NCI-H510A (cell line): ENCODE results near the gene ZNF689.
"Not testable (repeated sequence)": the region's sequence is repeated elsewhere in the genome, so short reads cannot be mapped to it uniquely, and the experiment has no call there.

Source experiments
- DNase-seq: peaks from one replicate; lab custom pipeline; 2025; lab: John Stamatoyannopoulos, UW

The ZNF689 gene

DNA sequence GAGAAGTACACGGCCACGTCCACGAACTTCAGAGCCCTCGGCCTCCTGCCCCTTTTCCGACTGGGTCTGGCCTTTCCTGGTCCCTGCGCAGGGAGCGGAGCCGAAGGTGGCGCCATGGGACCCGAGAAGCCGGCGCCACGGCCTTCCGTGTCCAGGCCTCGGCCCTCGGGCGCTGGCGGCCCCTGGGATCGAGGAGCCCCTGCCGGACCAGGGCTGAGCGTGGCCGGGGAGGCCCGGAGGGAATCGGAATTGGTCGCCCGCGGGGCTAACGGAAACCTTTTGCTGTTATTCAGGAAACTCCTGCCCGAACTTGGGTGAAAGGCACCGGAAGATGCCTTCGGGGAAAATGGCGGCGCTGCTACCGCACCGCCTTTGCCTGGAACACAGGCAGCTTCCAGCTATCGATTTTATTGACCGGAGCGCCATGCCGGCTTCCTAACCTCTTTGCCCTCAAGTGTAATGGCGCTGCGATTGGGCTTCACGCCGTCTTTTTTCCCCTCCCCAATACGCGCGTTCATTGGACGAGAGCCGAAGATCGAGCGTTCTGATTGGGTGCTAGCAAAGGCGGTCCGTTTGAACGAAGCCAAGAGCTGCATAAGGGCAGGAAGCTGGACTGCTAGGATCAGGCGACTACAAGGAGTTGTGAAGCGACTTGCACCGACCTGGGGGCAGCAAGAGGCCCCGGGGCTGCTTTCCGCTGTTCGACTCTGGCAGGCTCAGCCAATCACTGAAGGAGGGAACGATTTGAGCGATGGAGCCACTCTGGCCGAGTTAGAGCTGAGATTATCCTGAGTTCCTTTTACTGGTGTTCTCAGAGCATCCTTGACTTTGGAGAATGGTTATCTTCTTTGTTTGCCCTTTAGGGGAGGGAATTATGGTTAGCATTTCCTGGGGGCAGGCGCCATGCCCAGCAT lies at the start of gene ZNF689:
Gene ZNF689, minus strand, starts transcription at position 464 of the 914 bp plus-strand sequence. Its CDS starts 348 bp downstream, at position 116.
- peak; percentile 98 for DNase-seq

GRCh38 chr16:30658731-30659506 lies 48.7 kb upstream of the ZNF689 start:
- DNase-seq = peak; percentile 93

DNA sequence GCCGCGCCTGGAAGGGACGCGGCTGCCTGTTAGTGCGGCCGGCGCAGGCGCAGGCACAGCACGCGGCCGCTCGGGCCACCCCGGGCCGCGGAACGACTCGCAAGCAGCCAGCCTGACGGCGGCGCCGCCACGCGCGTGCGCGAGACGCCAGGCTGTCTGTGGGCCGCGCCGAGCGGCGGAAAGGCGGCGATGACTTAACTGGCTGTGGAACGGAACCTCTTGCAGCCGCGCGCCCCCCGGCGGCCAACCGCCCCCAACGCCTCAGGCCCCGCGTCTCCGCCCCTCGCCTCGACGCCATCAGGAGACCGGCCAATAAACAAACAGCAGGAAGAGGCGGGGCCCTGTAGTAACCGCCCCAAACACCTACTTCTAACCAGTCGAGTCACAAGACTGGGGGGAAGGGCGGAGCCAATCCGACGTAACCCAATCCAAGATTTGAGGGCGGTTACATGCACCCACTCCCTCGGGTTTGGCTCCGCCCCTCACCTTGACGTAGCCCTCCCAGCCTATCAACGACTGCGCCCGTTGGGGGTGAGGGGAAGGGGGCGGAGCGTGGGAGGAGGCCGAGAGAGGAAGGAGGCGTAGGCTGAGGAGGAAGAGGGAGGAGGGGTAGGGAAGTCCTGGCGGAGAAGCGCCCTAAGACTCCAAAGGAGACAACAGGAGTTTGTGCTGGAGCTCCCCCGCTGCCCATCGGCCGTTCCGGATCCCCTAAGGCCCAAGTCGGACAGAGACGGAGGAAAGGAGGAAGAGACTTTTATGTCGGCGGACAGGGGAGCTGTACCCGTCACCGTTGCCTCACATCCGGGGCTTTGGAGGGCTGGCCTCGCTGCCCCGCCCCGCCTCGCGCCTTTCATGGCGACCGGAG lies 47.9 kb upstream of the ZNF689 start, which contains the start of gene FBRS:
Gene FBRS, plus strand, starts transcription at position 566 of the 865 bp plus-strand sequence. CDS start 1,088 bp downstream, outside the sequence.
- peak; percentile 99 for DNase-seq

- peak; percentile 62 for DNase-seq
Measured at GRCh38 chr16:30656974-30657865, 47.0 kb upstream of the ZNF689 start.

DNA sequence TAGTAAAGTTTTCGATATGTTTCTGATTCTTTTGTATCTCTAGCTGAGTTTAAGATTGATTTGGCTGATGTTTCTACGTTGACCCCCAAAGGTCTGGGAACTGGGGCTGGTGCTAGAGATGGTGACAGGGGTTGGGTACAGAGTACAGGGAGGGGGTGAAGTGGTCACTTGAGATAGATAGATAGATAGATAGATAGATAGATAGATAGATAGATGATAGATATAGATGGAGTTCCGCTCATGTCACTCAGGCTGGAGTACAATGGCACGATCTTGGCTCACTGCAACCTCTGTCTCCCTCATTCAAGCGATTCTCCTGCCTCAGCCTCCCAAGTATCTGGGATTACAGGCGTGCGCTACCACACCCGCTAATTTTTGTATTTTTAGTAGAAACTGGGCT lies 46.2 kb upstream of the ZNF689 start:
- DNase-seq = no peak

DNA sequence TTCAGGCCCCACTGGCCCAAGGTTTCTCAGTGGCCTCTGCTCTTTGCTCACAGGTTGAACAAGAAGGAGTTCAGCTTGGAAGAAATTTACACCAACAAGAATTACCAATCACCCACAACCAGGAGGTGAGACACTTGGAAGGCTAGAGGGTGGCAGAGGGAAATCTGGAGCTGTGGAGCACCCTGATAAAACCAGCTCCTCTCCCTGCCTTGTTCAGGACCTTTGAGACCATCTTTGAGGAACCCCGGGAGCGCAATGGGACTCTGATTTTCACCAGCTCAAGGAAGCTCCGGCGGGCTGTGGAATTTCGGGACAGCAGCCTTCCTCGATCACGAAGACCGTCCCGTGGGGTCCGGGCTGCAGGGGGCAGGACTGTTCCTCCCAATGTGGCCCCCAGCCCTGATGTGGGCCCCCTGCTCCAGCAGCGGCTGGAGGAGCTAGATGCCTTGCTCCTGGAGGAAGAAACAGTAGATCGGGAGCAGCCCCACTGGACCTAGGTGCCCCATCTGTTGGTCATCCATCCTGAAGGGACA lies 45.7 kb upstream of the ZNF689 start:
- DNase-seq = no peak

DNA sequence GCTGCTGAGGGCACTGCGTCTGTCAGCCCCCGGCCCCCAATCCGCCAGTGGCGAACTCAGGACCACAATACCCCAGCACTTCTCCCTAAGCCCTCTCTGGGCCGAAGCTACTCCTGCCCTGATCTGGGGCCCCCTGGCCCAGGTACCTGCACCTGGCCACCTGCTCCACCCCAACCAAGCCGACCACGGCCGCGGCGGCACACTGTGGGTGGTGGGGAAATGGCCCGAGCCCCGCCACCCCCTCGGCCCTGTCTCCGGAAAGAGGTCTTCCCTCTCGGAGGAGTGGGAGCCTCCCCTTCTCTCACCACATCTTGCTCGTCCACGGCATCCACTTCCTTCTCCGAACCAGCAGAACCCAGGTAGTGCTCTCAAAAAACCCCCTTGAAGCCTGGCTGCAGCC lies 44.7 kb upstream of the ZNF689 start:
- DNase-seq = no peak

GRCh38 chr16:30652718-30653117 lies 42.5 kb upstream of the ZNF689 start:
- DNase-seq = no peak

GRCh38 chr16:30652005-30652296 lies 41.8 kb upstream of the ZNF689 start:
- no peak for DNase-seq

- DNase-seq = peak; percentile 70
Measured at GRCh38 chr16:30651124-30652004, 41.2 kb upstream of the ZNF689 start.

DNA sequence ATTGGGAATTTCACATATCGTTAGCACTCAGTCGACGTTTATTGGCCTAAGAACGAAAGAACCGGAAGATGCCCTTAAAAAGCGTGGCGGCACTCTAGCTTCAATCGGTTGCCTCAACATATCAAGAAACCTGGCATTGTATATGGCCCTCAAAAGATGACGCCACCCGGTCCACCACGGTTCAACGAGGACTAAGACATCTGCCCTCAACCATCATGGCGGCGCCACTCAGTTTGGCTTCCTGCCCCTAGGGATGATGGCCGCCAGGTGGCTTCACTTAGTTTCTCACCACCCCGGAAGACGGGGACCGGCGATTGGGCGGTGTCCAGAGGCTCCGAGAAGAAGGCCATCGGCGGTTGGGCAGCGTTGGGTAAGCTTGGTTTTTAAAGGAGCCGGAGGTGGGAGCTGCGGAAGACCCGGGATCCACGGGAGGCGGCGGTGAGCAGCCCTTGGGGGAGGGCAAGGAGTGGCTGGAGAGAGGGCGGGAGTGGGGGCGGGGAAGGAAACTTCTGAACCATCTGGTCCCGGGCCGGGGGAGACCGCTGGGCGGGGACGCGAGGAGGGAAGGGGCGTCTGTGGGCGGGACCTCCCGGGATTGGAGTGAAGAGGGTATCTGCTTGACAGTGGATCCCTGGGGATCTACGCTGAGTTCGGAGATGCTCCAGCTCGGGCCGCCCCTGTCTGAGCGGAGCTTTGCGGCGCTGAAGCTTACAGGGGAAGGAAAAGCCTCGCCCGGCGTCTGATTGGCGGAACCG lies 40.4 kb upstream of the ZNF689 start, which contains the start of gene PRR14:
Gene PRR14, plus strand, starts transcription at position 592 of the 755 bp plus-strand sequence. CDS start 686 bp downstream, outside the sequence.
- peak; percentile 100 for DNase-seq

DNA sequence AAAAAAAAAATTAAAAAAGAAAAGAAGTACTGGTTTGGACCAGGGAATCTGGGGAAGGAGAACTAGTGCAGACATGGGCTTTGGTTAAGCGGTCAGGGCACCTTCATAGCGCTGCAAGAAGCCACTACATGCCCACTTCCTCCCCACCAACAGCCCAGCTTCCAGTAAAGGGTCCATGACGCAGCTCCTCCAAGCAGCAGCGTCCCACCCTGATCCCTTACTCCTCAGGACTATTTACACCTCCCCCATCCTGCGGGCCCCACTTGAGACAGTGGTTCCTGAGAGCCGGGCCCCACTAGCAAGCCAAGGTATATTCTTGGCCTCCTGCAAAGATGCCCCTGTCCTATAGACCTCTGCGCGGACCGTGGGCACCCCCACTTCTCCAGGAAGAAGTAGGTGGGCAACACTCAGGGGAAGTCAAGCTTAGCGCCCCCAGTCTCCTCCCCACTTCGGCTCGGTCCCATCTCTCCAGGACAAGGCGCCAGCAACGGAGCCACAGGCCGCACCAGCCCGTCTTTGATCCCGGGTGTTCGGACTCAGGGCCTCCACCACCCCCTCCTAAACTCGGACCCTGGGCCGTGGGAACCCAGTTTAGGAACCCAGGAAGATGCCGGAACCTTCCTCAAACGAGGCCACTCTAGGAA lies 39.7 kb upstream of the ZNF689 start:
- DNase-seq = no peak

GRCh38 chr16:30647274-30647571 lies 37.0 kb upstream of the ZNF689 start:
- DNase-seq = no peak

GRCh38 chr16:30645727-30646126 lies 35.5 kb upstream of the ZNF689 start:
- DNase-seq = no peak

- no peak for DNase-seq
Measured at GRCh38 chr16:30644334-30644830, 34.2 kb upstream of the ZNF689 start.

- DNase-seq = no peak
Measured at GRCh38 chr16:30641378-30641982, 31.3 kb upstream of the ZNF689 start.

DNA sequence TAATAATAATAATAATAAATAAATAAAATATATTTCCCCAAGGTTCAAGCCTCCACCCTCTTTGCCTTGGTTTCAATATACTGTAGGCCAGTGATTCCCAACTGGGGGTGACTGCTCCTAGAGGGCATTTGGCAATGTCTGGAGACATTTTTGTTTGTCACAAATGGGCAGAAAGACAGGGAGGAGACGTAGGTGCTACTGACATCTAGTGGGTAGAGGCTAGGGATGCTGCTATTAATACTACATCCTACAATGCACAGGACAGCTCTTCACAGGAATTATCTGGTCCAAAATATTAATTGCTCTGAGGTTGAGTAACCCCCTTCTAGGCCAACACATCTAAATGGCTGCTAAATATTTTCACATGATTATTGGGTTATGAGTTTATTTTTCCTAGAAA lies 27.8 kb upstream of the ZNF689 start:
- DNase-seq = no peak

DNA sequence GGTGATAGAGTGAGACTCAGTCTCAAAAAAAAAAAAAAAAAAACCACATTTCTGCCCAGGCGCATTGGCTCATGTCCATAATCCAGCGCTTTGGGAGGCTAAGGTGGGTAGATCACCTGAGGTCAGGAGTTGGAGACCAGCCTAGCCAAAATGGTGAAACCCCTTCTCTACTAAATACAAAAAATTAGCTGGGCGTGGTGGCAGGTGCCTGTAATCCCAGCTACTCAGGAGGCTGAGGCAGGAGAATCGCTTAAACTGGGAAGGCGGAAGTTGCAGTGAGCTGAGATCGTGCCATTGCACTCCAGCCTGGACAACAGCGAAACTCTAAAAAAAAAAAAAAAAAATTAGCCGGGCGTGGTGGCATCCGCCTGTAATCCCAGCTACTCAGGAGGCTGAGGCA lies 26.9 kb upstream of the ZNF689 start:
- DNase-seq = not testable (repeated sequence)
